HCT116 (cell line): ENCODE results near the gene EPSTI1. TPM values are rescaled to one million over a fixed set of nuclear protein-coding genes. Genes with fewer than 3 reads are reported as not detected.

Experiments
- ATAC-seq: fragments of 200-7000 bp; cut with Tn5 transposase; 2 replicates; pipeline ENCODE4 v1.9.1; 2020; ENCODE audit warnings: mild to moderate bottlenecking, moderate library complexity
- BruUV-seq: library from RNA; stranded (reverse); fragments of 400-500 nt; replicated peaks from 2 replicates; lab custom pipeline; 2021; lab: Mats Ljungman, UMichigan
- CTCF ChIA-PET: fragments of 300-600 bp; sonication (Branson Sonifier 250); formaldehyde crosslinking; loops from one replicate; lab custom pipeline; 2021; ENCODE audit warnings: antibody characterized with exemption; lab: Charles Lee
- POLR2A ChIA-PET: fragments of 300-600, 350-600 bp; sonication (Branson Sonifier 250); formaldehyde crosslinking; loops from one replicate; lab custom pipeline; 2021; ENCODE audit warnings: antibody characterized with exemption; lab: Charles Lee
- RAD21 ChIA-PET, 2 experiments: fragments of 300-600 bp; sonication (Branson Sonifier 250); formaldehyde crosslinking; loops; one replicate each; lab custom pipeline; 2023; ENCODE audit warnings: low total read pairs in 2 of 2; ENCODE audit not compliant: uncharacterized antibody in 2 of 2, unreplicated experiment in 2 of 2, low non-redundant PET in 1 of 2; lab: Charles Lee
- DNase-seq: peaks from one replicate; pipeline ENCODE4 v3.0.0-alpha.2; 2010; ENCODE audit warnings: low read depth, low spot score
- H2AFZ ChIP-seq: fragments of 200-600 bp; shearing (Covaris generic), sonication (generic); 2 replicates; pipeline ENCODE4 v1.6.1; 2017; ENCODE audit warnings: low read depth, mixed run types, mixed read lengths, antibody characterized with exemption, low read length; ENCODE audit not compliant: poor library complexity, severe bottlenecking
- H3K27ac ChIP-seq: 2 replicates; pipeline ENCODE4 v1.5.1; 2012; ENCODE audit warnings: low read depth, low read length
- H3K27me3 ChIP-seq: fragments of 200-600 bp; sonication (generic); 2 replicates; pipeline ENCODE4 v1.6.1; 2016; ENCODE audit warnings: mixed run types, low read length, mixed read lengths; ENCODE audit not compliant: insufficient read depth
- H3K36me3 ChIP-seq, 2 experiments: fragments of 200-500 bp in 1 of 2; fragments of 200-600 bp in 1 of 2; sonication (Bioruptor generic) in 1 of 2; sonication (generic) in 1 of 2; 2 replicates each; pipeline versions ENCODE4 v1.5.1 to v1.6.1; 2014 to 2016; ENCODE audit warnings: low read length in 2 of 2, inconsistent platforms in 1 of 2, mixed read lengths in 1 of 2, mixed run types in 1 of 2; ENCODE audit not compliant: insufficient read depth in 2 of 2, control insufficient read depth in 1 of 2
- H3K4me1 ChIP-seq, 2 experiments: fragments of 200-600 bp in 1 of 2; sonication (generic) in 1 of 2; 2 replicates each; pipeline versions ENCODE4 v1.5.1 to v1.6.1; 2012 to 2017; ENCODE audit warnings: low read length in 2 of 2, inconsistent platforms in 1 of 2, mild to moderate bottlenecking in 1 of 2, mixed read lengths in 1 of 2, mixed run types in 1 of 2, moderate library complexity in 1 of 2; ENCODE audit not compliant: insufficient read depth in 2 of 2, control insufficient read depth in 1 of 2
- H3K4me2 ChIP-seq: fragments of 200-600 bp; sonication (generic); 2 replicates; pipeline ENCODE4 v1.6.1; 2017; ENCODE audit warnings: mixed run types, low read length, mixed read lengths
- H3K4me3 ChIP-seq, 2 experiments: fragments of 200-600 bp in 1 of 2; sonication (generic) in 1 of 2; replicated peaks in 1 of 2; 2 replicates each; pipeline ENCODE4 v1.5.1; 2011 to 2016; ENCODE audit warnings: low read length in 2 of 2, control low read depth in 1 of 2, low read depth in 1 of 2, mild to moderate bottlenecking in 1 of 2, mixed read lengths in 1 of 2, mixed run types in 1 of 2
- H3K79me2 ChIP-seq: fragments of 200-600 bp; sonication (generic); 2 replicates; pipeline ENCODE4 v1.6.1; 2017; ENCODE audit warnings: mild to moderate bottlenecking, mixed run types, low read length, moderate library complexity, mixed read lengths; ENCODE audit not compliant: insufficient read depth
- H3K9ac ChIP-seq: fragments of 200-600 bp; sonication (generic); 2 replicates; pipeline ENCODE4 v1.6.1; 2016; ENCODE audit warnings: low read length, mixed read lengths
- H3K9me2 ChIP-seq: fragments of 200-600 bp; sonication (generic), shearing (Covaris generic); 2 replicates; pipeline ENCODE4 v1.6.1; 2017; ENCODE audit warnings: mixed run types, mild to moderate bottlenecking, moderate library complexity; ENCODE audit not compliant: insufficient read depth
- H3K9me3 ChIP-seq, 2 experiments: fragments of 200-500 bp in 1 of 2; fragments of 200-600 bp in 1 of 2; sonication (Bioruptor generic) in 1 of 2; sonication (generic) in 1 of 2; 2 replicates each; pipeline ENCODE4 v1.6.1; 2014 to 2017; ENCODE audit warnings: low read length in 2 of 2, mixed read lengths in 2 of 2, inconsistent platforms in 1 of 2, low read depth in 1 of 2, mild to moderate bottlenecking in 1 of 2, mixed run types in 1 of 2, moderate library complexity in 1 of 2; ENCODE audit not compliant: control insufficient read depth in 1 of 2, insufficient read depth in 1 of 2
- H4K20me1 ChIP-seq: fragments of 200-600 bp; sonication (generic), shearing (Covaris generic); 2 replicates; pipeline ENCODE4 v1.6.1; 2017; ENCODE audit warnings: mixed run types, mild to moderate bottlenecking, moderate library complexity; ENCODE audit not compliant: insufficient read depth
- CEBPB ChIP-seq: IDR thresholded peaks from 2 replicates; pipeline ENCODE4 v1.6.1; 2012; ENCODE audit warnings: low read depth
- EZH2phosphoT487 ChIP-seq: fragments of 200-600 bp; IDR thresholded peaks from 2 replicates; pipeline ENCODE4 v1.6.1; 2018; ENCODE audit warnings: antibody characterized with exemption, borderline replicate concordance
- JUND ChIP-seq: IDR thresholded peaks from 2 replicates; pipeline ENCODE4 v1.6.1; 2012
- MAX ChIP-seq: IDR thresholded peaks from 2 replicates; pipeline ENCODE4 v1.6.1; 2012
- POLR2AphosphoS5 ChIP-seq: IDR thresholded peaks from 2 replicates; pipeline ENCODE4 v1.6.1; 2011; ENCODE audit warnings: mild to moderate bottlenecking, low read depth, low read length, moderate library complexity
- SP1 ChIP-seq: IDR thresholded peaks from 2 replicates; pipeline ENCODE4 v1.6.1; 2012; ENCODE audit warnings: low read depth
- SRF ChIP-seq: IDR thresholded peaks from 2 replicates; pipeline ENCODE4 v1.6.1; 2012; ENCODE audit warnings: low read depth
- TCF7L2 ChIP-seq: IDR thresholded peaks from 2 replicates; pipeline ENCODE4 v1.7.0; 2011; ENCODE audit warnings: borderline replicate concordance, inconsistent platforms; ENCODE audit not compliant: insufficient read depth, insufficient read length; ENCODE audit errors: extremely low read depth
- YY1 ChIP-seq: IDR thresholded peaks from 2 replicates; pipeline ENCODE4 v1.6.1; 2011; ENCODE audit warnings: low read length, low read depth, moderate library complexity, mild to moderate bottlenecking; ENCODE audit not compliant: insufficient replicate concordance; ENCODE audit errors: extremely low read depth
- intact Hi-C: fragments of 100-400 bp; cut with micrococcal nuclease; formaldehyde crosslinking; loops from 2 replicates; pipeline ENCODE4 v1.10.0; 2022
- total RNA-seq: library from RNA; stranded (reverse); gene quantifications from one replicate; pipeline ENCODE4 v1.2.1, GENCODE V29; 2021; ENCODE audit not compliant: unreplicated experiment
- TF ChIP-seq, protein P1 (sequence below): IDR thresholded peaks from 2 replicates; pipeline ENCODE4 v1.6.1; 2012; ENCODE audit warnings: low read depth
- TF ChIP-seq, protein P2 (sequence below): IDR thresholded peaks from 2 replicates; pipeline ENCODE4 v1.6.1; 2011; ENCODE audit warnings: mild to moderate bottlenecking, low read length, moderate library complexity; ENCODE audit not compliant: insufficient replicate concordance; ENCODE audit errors: extremely low read depth
- TF ChIP-seq, protein P3 (sequence below): IDR thresholded peaks from 2 replicates; pipeline ENCODE4 v1.6.1; 2012

Gene EPSTI1
- total RNA-seq, 1 experiment from 2014 or later: 0.69 TPM

GRCh38 chr13:42959615-42960014 is 32.4 kb downstream of the EPSTI1 start:
- Histone ChIP-seq H3K9ac (no peak overlapping the region), H3K4me3 (no peak overlapping the region), H3K9me3 (no peaks in the 10 kb centered on the region), H3K79me2 (no peaks in the 10 kb centered on the region), H4K20me1 (no peaks in the 10 kb centered on the region), H3K27ac (no peak overlapping the region), H3K4me2 (no peak overlapping the region), H3K4me1 (no peaks in the 10 kb centered on the region)
- intact Hi-C loops: no loop called here
- ChIA-PET POLR2A (no interaction called here), CTCF (no interaction called here), RAD21 (no interaction called here)
- BruUV-seq: no TSS peak
- no peak for ATAC-seq
- TF ChIP-seq, protein P1, sequence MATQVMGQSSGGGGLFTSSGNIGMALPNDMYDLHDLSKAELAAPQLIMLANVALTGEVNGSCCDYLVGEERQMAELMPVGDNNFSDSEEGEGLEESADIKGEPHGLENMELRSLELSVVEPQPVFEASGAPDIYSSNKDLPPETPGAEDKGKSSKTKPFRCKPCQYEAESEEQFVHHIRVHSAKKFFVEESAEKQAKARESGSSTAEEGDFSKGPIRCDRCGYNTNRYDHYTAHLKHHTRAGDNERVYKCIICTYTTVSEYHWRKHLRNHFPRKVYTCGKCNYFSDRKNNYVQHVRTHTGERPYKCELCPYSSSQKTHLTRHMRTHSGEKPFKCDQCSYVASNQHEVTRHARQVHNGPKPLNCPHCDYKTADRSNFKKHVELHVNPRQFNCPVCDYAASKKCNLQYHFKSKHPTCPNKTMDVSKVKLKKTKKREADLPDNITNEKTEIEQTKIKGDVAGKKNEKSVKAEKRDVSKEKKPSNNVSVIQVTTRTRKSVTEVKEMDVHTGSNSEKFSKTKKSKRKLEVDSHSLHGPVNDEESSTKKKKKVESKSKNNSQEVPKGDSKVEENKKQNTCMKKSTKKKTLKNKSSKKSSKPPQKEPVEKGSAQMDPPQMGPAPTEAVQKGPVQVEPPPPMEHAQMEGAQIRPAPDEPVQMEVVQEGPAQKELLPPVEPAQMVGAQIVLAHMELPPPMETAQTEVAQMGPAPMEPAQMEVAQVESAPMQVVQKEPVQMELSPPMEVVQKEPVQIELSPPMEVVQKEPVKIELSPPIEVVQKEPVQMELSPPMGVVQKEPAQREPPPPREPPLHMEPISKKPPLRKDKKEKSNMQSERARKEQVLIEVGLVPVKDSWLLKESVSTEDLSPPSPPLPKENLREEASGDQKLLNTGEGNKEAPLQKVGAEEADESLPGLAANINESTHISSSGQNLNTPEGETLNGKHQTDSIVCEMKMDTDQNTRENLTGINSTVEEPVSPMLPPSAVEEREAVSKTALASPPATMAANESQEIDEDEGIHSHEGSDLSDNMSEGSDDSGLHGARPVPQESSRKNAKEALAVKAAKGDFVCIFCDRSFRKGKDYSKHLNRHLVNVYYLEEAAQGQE: no peak
- TF ChIP-seq, protein P2, sequence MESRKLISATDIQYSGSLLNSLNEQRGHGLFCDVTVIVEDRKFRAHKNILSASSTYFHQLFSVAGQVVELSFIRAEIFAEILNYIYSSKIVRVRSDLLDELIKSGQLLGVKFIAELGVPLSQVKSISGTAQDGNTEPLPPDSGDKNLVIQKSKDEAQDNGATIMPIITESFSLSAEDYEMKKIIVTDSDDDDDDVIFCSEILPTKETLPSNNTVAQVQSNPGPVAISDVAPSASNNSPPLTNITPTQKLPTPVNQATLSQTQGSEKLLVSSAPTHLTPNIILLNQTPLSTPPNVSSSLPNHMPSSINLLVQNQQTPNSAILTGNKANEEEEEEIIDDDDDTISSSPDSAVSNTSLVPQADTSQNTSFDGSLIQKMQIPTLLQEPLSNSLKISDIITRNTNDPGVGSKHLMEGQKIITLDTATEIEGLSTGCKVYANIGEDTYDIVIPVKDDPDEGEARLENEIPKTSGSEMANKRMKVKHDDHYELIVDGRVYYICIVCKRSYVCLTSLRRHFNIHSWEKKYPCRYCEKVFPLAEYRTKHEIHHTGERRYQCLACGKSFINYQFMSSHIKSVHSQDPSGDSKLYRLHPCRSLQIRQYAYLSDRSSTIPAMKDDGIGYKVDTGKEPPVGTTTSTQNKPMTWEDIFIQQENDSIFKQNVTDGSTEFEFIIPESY: no peak
- TF ChIP-seq TCF7L2 (no peak), SRF (no peak), POLR2AphosphoS5 (no peak), CEBPB (no peak), SP1 (no peak), EZH2phosphoT487 (no peak), MAX (no peak), YY1 (no peak), JUND (no peak)
- TF ChIP-seq, protein P3, sequence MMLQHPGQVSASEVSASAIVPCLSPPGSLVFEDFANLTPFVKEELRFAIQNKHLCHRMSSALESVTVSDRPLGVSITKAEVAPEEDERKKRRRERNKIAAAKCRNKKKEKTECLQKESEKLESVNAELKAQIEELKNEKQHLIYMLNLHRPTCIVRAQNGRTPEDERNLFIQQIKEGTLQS: no peak
- TF ChIP-seq, all 23 proteins: peak for 0
- Histone ChIP-seq H2AFZ (no peak overlapping the region), H3K9me2 (no peaks in the 10 kb centered on the region), H3K36me3 (no peaks in the 10 kb centered on the region), H3K27me3 (peaks cover 4% of the 10 kb centered on the region; the same call in 1 of the 2 replicates)
- no peak for DNase-seq
